GM12878 (cell line): Measurements from ENCODE around the gene CAMKK2. TPM values are rescaled to one million over a fixed set of nuclear protein-coding genes. Genes with fewer than 3 reads are reported as not detected.
A peak's percentile ranks its signal among the peaks of the same experiment; 100 is the strongest.

Experiments used
- ATAC-seq: fragments of 200-7000 bp; cut with Tn5 transposase; 3 replicates; pipeline ENCODE4 v1.9.1; 2020; ENCODE audit warnings: mild to moderate bottlenecking, moderate library complexity
- BruUV-seq: library from RNA; stranded (reverse); fragments of 400-500 nt; replicated peaks from 2 replicates; lab custom pipeline; 2021; lab: Mats Ljungman, UMichigan
- CTCF ChIA-PET: fragments of 300-600 bp; sonication (Branson Sonifier 250); formaldehyde crosslinking; extraction: SDS; loops from one replicate; lab custom pipeline; 2021; ENCODE audit warnings: inconsistent platforms; lab: Yijun Ruan, JAX
- POLR2A ChIA-PET: fragments of 350-600 bp; formaldehyde crosslinking; extraction: SDS; loops from one replicate; lab custom pipeline; 2021; ENCODE audit warnings: inconsistent platforms; lab: Charles Lee
- RAD21 ChIA-PET: fragments of 300-600 bp; sonication (Branson Sonifier 250); formaldehyde crosslinking; loops from one replicate; lab custom pipeline; 2023; ENCODE audit warnings: antibody characterized with exemption; ENCODE audit not compliant: unreplicated experiment; lab: Charles Lee
- SMC1A ChIA-PET: fragments of 300-600 bp; sonication (Branson Sonifier 250); formaldehyde crosslinking; loops from one replicate; lab custom pipeline; 2023; ENCODE audit not compliant: unreplicated experiment, uncharacterized antibody; lab: Charles Lee
- DNase-seq: peaks from one replicate; pipeline ENCODE4 v3.0.0-alpha.2; 2011; ENCODE audit warnings: low read depth, low spot score
- FAIRE-seq: peaks from 3 replicates; lab custom pipeline; 2011; peaks lifted over from hg19 to GRCh38; lab: Jason Lieb, UNC
- H2AFZ ChIP-seq: 2 replicates; pipeline ENCODE4 v1.6.0; 2011; ENCODE audit warnings: low read depth, low read length, control low read depth; ENCODE audit not compliant: control insufficient read depth
- H3K27ac ChIP-seq: 2 replicates; pipeline ENCODE4 v1.5.1; 2011; ENCODE audit warnings: control low read depth; ENCODE audit not compliant: control insufficient read depth, insufficient read depth
- H3K27me3 ChIP-seq, 2 experiments: replicated peaks in 1 of 2; 2 replicates each; pipeline versions ENCODE4 v1.6.0 to v1.6.1; 2011; ENCODE audit warnings: low read length in 1 of 2; ENCODE audit not compliant: control insufficient read depth in 2 of 2, insufficient read depth in 2 of 2
- H3K36me3 ChIP-seq, 2 experiments: 2 replicates each; pipeline ENCODE4 v1.5.1; 2011; ENCODE audit warnings: low read length in 1 of 2; ENCODE audit not compliant: control insufficient read depth in 2 of 2, insufficient read depth in 2 of 2
- H3K4me1 ChIP-seq: 2 replicates; pipeline ENCODE4 v1.6.1; 2011; ENCODE audit warnings: mild to moderate bottlenecking, low read length, moderate library complexity, mixed read lengths; ENCODE audit not compliant: control insufficient read depth, insufficient read depth
- H3K4me2 ChIP-seq: 2 replicates; pipeline ENCODE4 v1.6.0; 2011; ENCODE audit warnings: control low read depth; ENCODE audit not compliant: control insufficient read depth, insufficient read depth
- H3K4me3 ChIP-seq: fragments of 200-600 bp; sonication (generic); 2 replicates; pipeline ENCODE4 v1.5.1; 2016
- H3K79me2 ChIP-seq: 2 replicates; pipeline ENCODE4 v1.6.0; 2011; ENCODE audit warnings: low read length; ENCODE audit not compliant: control insufficient read depth, insufficient read depth
- H3K9ac ChIP-seq: 2 replicates; pipeline ENCODE4 v1.8.0; 2011; ENCODE audit warnings: low read length, control low read depth, mixed read lengths; ENCODE audit not compliant: control insufficient read depth, insufficient read depth
- H3K9me3 ChIP-seq: replicated peaks from 3 replicates; pipeline ENCODE4 v1.5.1; 2011; ENCODE audit warnings: mild to moderate bottlenecking, low read length; ENCODE audit not compliant: control insufficient read depth, insufficient read depth
- H4K20me1 ChIP-seq: 2 replicates; pipeline ENCODE4 v1.6.0; 2011; ENCODE audit not compliant: control insufficient read depth, insufficient read depth
- BRCA1 ChIP-seq: IDR thresholded peaks from 2 replicates; pipeline ENCODE4 v1.6.1; 2011; ENCODE audit warnings: low read depth, low read length, improper control_type of control experiment
- CBFB ChIP-seq: IDR thresholded peaks from 2 replicates; pipeline ENCODE4 v1.6.1; 2016; ENCODE audit warnings: antibody characterized with exemption, low read depth
- CHD1 ChIP-seq: IDR thresholded peaks from 2 replicates; pipeline ENCODE4 v1.6.1; 2012; ENCODE audit warnings: low read depth, low read length, improper control_type of control experiment
- CHD2 ChIP-seq: IDR thresholded peaks from 2 replicates; pipeline ENCODE4 v1.6.1; 2011; ENCODE audit warnings: low read depth, low read length, improper control_type of control experiment, borderline replicate concordance
- CTCF ChIP-seq, 3 experiments: IDR thresholded peaks in 2 of 3; conservative IDR thresholded peaks in 1 of 3; 2 replicates each; pipeline ENCODE4 v1.5.1; 2011; ENCODE audit warnings: low read depth in 3 of 3, low read length in 3 of 3, mild to moderate bottlenecking in 3 of 3, control low read depth in 2 of 3, moderate library complexity in 2 of 3, inconsistent platforms in 1 of 3, mixed read lengths in 1 of 3; ENCODE audit not compliant: control insufficient read depth in 2 of 3, insufficient read depth in 1 of 3; ENCODE audit errors: extremely low read depth in 1 of 3
- ELK1 ChIP-seq: IDR thresholded peaks from 2 replicates; pipeline ENCODE4 v1.6.1; 2012; ENCODE audit warnings: low read depth, low read length, improper control_type of control experiment
- HDGF ChIP-seq: fragments of 450-650 bp; IDR thresholded peaks from 2 replicates; pipeline ENCODE4 v1.6.1; 2016; ENCODE audit warnings: antibody characterized with exemption
- JUND ChIP-seq: IDR thresholded peaks from 2 replicates; pipeline ENCODE4 v1.6.1; 2012; ENCODE audit warnings: low read depth, mild to moderate bottlenecking, low read length, improper control_type of control experiment, moderate library complexity
- KAT2A ChIP-seq: conservative IDR thresholded peaks from 2 replicates; pipeline ENCODE4 v1.6.1; 2011; ENCODE audit warnings: low read depth, low read length; ENCODE audit not compliant: control insufficient read depth
- NKRF ChIP-seq: fragments of 450-650 bp; conservative IDR thresholded peaks from 2 replicates; pipeline ENCODE4 v1.6.1; 2017; ENCODE audit warnings: mild to moderate bottlenecking, moderate library complexity
- SIN3A ChIP-seq: IDR thresholded peaks from 2 replicates; pipeline ENCODE4 v1.6.1; 2012; ENCODE audit warnings: low read depth, low read length, improper control_type of control experiment
- SRF ChIP-seq, 2 experiments: IDR thresholded peaks; 2 replicates each; pipeline ENCODE4 v1.6.1; 2011; ENCODE audit warnings: low read depth in 2 of 2, low read length in 2 of 2, mild to moderate bottlenecking in 1 of 2, moderate library complexity in 1 of 2
- SUZ12 ChIP-seq: fragments of 200-600 bp; sonication (generic); IDR thresholded peaks from one replicate; pipeline ENCODE4 v1.6.1; 2018; ENCODE audit warnings: antibody characterized with exemption, mild to moderate bottlenecking; ENCODE audit not compliant: unreplicated experiment
- ZBED1 ChIP-seq: IDR thresholded peaks from 2 replicates; pipeline ENCODE4 v1.6.1; 2016; ENCODE audit warnings: borderline replicate concordance
- WGBS: methylation state at CpG from one replicate; pipeline ENCODE4 v1.1.6; 2016; ENCODE audit warnings: low lambda C conversion rate; ENCODE audit not compliant: insufficient replicate concordance, insufficient coverage; ENCODE audit errors: missing lambda C conversion rate; 5-methylcytosine and 5-hydroxymethylcytosine counted together
- in situ Hi-C: fragments of 300-500 bp; cut with MboI; formaldehyde crosslinking; loops from 9 replicates; pipeline ENCODE4 v1.14.3; 2018; ENCODE audit warnings: mixed read lengths
- intact Hi-C: fragments of 100-400 bp; cut with micrococcal nuclease; formaldehyde crosslinking; loops from one replicate; pipeline ENCODE4 v1.14.2; 2022; ENCODE audit not compliant: unreplicated experiment
- polyA plus RNA-seq, 11 experiments: library from polyadenylated mRNA; depleted of rRNA in 4 of 11; unstranded in 6 of 11; stranded (reverse) in 5 of 11; fragments of >200 nt; fragmentation: Nextera tagmentation in 4 of 11; fragmentation: Illumina TruSeq in 1 of 11; extraction: Ambion mirVana in 4 of 11; extraction: Trizol in 1 of 11; gene quantifications; 1 replicate in 1 of 11; 2 replicates in 10 of 11; pipeline versions ENCODE4 v1.2.1 to v1.2.3, GENCODE V29; 2011 to 2016; ENCODE audit warnings: inconsistent platforms in 2 of 11, missing spikeins in 2 of 11, low read depth in 1 of 11
- total RNA-seq, 4 experiments: library from RNA; depleted of rRNA in 3 of 4; stranded (reverse); fragments of >200 nt in 3 of 4; fragmentation: Illumina TruSeq in 1 of 4; extraction: Trizol in 1 of 4; gene quantifications; 2 replicates each; pipeline versions ENCODE4 v1.2.1 to v1.2.3, GENCODE V29; 2013 to 2021
- TF ChIP-seq, protein P1 (sequence below): fragments of 450-650 bp; IDR thresholded peaks from 2 replicates; pipeline ENCODE4 v1.6.1; 2017; ENCODE audit warnings: antibody characterized with exemption, mild to moderate bottlenecking, moderate library complexity

CAMKK2 gene
- total and polyA plus RNA-seq, 10 of the 15 experiments (the other 5 are each of a cell fraction or from before 2014, with no cell fraction given): 5.2 to 40.6 (median 26.6) TPM

GRCh38 chr12:121288158-121288845 lies 8.2 kb downstream of the CAMKK2 start:
- H3K9ac ChIP-seq: no peak overlapping the region
- ChIA-PET CTCF (interaction anchor here (0.6 to 2.0 kb wide), 8 partner anchors 11 to 223 kb away, joined by 3 to 6 read pairs (median 3); no protein-coding TSS in a partner anchor), POLR2A (interaction anchor here (0.5 to 2.1 kb wide), 3 partner anchors 9 to 143 kb away, joined by 5 to 12 read pairs (median 9); no protein-coding TSS in a partner anchor), SMC1A (interaction anchor here (0.6 to 1.3 kb wide), 8 partner anchors 11 to 229 kb away, joined by 3 to 6 read pairs (median 3); no protein-coding TSS in a partner anchor), RAD21 (interaction anchor here (1.0 to 2.6 kb wide), 5 partner anchors 12 to 78 kb away, joined by 3 to 10 read pairs (median 5); no protein-coding TSS in a partner anchor)
- no peaks in the 10 kb centered on the region for H3K9me3 ChIP-seq
- intact Hi-C loops (no loop called here), in situ Hi-C loops (no loop called here)
- no TSS peak for BruUV-seq
- DNase-seq (no peak), ATAC-seq (peak; percentile 75), FAIRE-seq (no peak)
- peaks cover 12% of the 10 kb centered on the region for H3K79me2 ChIP-seq
- no peaks in the 10 kb centered on the region; the same call in 1 of the 2 replicates for H4K20me1 ChIP-seq
- no peaks in the 10 kb centered on the region for H3K27me3 ChIP-seq
- H3K27ac ChIP-seq: no peak overlapping the region
- H3K36me3 ChIP-seq: peaks cover 0 to 6% of the 10 kb centered on the region in 2 experiments; a peak in 1 of 4 replicates
- peak overlapping the region; percentile 51; the same call in 1 of the 2 replicates for H3K4me2 ChIP-seq
- H2AFZ ChIP-seq: no peak overlapping the region
- H3K4me3 ChIP-seq: no peak overlapping the region
- peaks cover 10% of the 10 kb centered on the region for H3K4me1 ChIP-seq
- WGBS: 59% methylated on average over 10 of the region's 10 CpGs
- TF ChIP-seq JUND (no peak), CHD1 (no peak), SUZ12 (no peak), ZBED1 (no peak), CTCF (IDR thresholded peaks at IDR 0.05 in 2 of 3, conservative IDR thresholded peaks at IDR 0.05 in 1 of 3; ENCODE audit: control insufficient read depth in 2 of 3, extremely low read depth in 1 of 3, insufficient read depth in 1 of 3, low read depth in 3 of 3, low read length in 3 of 3) (0 out of 6 replicates have a peak, but pooled peaks of 1 of the 3 experiments have one; percentile 8), HDGF (no peak), ELK1 (no peak), BRCA1 (no peak), CBFB (no peak), SRF (IDR thresholded peaks at IDR 0.05; ENCODE audit: low read depth in 2 of 2, low read length in 2 of 2) (no peak), SIN3A (no peak), KAT2A (no peak), NKRF (no peak), CHD2 (no peak)
- TF ChIP-seq, protein P1, sequence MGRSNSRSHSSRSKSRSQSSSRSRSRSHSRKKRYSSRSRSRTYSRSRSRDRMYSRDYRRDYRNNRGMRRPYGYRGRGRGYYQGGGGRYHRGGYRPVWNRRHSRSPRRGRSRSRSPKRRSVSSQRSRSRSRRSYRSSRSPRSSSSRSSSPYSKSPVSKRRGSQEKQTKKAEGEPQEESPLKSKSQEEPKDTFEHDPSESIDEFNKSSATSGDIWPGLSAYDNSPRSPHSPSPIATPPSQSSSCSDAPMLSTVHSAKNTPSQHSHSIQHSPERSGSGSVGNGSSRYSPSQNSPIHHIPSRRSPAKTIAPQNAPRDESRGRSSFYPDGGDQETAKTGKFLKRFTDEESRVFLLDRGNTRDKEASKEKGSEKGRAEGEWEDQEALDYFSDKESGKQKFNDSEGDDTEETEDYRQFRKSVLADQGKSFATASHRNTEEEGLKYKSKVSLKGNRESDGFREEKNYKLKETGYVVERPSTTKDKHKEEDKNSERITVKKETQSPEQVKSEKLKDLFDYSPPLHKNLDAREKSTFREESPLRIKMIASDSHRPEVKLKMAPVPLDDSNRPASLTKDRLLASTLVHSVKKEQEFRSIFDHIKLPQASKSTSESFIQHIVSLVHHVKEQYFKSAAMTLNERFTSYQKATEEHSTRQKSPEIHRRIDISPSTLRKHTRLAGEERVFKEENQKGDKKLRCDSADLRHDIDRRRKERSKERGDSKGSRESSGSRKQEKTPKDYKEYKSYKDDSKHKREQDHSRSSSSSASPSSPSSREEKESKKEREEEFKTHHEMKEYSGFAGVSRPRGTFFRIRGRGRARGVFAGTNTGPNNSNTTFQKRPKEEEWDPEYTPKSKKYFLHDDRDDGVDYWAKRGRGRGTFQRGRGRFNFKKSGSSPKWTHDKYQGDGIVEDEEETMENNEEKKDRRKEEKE: no peak
